H1 (cell line): ENCODE measurements around the gene MAMSTR.

Experiments
- EP300 ChIP-seq, 2 experiments: IDR thresholded peaks; 1 replicate in 1 of 2; 2 replicates in 1 of 2; pipeline ENCODE4 v1.6.1; 2011 to 2012; ENCODE audit warnings: low read depth in 2 of 2, low read length in 2 of 2, mild to moderate bottlenecking in 2 of 2, borderline replicate concordance in 1 of 2, inconsistent platforms in 1 of 2, moderate library complexity in 1 of 2
- FOSL1 ChIP-seq: IDR thresholded peaks from 2 replicates; pipeline ENCODE4 v1.6.1; 2011; ENCODE audit warnings: mild to moderate bottlenecking, low read depth, low read length, moderate library complexity; ENCODE audit not compliant: insufficient read depth
- RAD21 ChIP-seq, 2 experiments: IDR thresholded peaks in 1 of 2; conservative IDR thresholded peaks in 1 of 2; 2 replicates each; pipeline ENCODE4 v1.6.1; 2011; ENCODE audit warnings: low read depth in 2 of 2, low read length in 2 of 2, improper control_type of control experiment in 1 of 2, inconsistent platforms in 1 of 2, mild to moderate bottlenecking in 1 of 2, moderate library complexity in 1 of 2
- SIN3A ChIP-seq, 2 experiments: IDR thresholded peaks in 1 of 2; conservative IDR thresholded peaks in 1 of 2; 2 replicates each; pipeline ENCODE4 v1.6.1; 2011 to 2012; ENCODE audit warnings: low read length in 2 of 2, improper control_type of control experiment in 1 of 2, low read depth in 1 of 2, mild to moderate bottlenecking in 1 of 2
- TAF1 ChIP-seq: IDR thresholded peaks from 2 replicates; pipeline ENCODE4 v1.6.1; 2011; ENCODE audit warnings: mild to moderate bottlenecking, low read depth, low read length

- TF ChIP-seq FOSL1 (no peak), TAF1 (no peak), EP300 (IDR thresholded peaks at IDR 0.05; ENCODE audit: borderline replicate concordance in 1 of 2, low read depth in 2 of 2, low read length in 2 of 2) (no peak), RAD21 (IDR thresholded peaks at IDR 0.05 in 1 of 2, conservative IDR thresholded peaks at IDR 0.05 in 1 of 2; ENCODE audit: low read depth in 2 of 2, low read length in 2 of 2) (no peak), SIN3A (conservative IDR thresholded peaks at IDR 0.05 in 1 of 2, IDR thresholded peaks at IDR 0.05 in 1 of 2; ENCODE audit: low read depth in 1 of 2, low read length in 2 of 2) (no peak)
These were observed 23.7 kb downstream of the MAMSTR start, which contains the start of gene FUT2 for GRCh38 chr19:48695743-48696352.
